ENCODE measurements around the gene ACSF2. TPM values are rescaled to one million over a fixed set of nuclear protein-coding genes. Genes with fewer than 3 reads are reported as not detected.

The ACSF2 gene
- total RNA-seq, 1 experiment from 2014 or later, result 12.2 TPM

DNA sequence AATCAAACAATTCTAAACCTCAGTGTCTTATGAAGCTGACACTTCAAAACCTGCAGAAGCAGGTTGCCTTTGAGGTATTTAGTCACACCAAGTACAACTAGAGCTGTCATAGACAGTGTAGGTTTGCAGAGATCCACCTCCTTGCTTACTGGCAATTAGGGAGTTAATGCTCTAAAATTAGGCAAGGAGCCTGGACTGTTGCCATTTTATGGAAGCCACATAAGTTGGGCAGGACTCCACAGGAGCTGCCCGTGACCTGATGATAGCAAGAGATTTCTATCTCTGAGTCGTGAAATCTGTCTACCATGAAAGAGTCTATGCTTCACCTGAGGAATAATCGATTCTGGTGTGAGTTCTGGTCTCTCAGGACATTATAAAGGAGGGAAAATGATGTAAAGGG, 44.1 kb upstream of the ACSF2 start:
- Histone ChIP-seq H2BK20ac (ENCODE audit: low read depth, low read length, poor library complexity, severe bottlenecking) (no peak overlapping the region), H3K79me2 (ENCODE audit: insufficient read depth, low read length) (no peaks in the 10 kb centered on the region), H4K91ac (ENCODE audit: insufficient read length, low read depth, low read length) (no peak overlapping the region), H3K18ac (ENCODE audit: insufficient read length, low read depth, low read length) (no peak overlapping the region), H3K23me2 (ENCODE audit: insufficient read length, low read depth, low read length, poor library complexity, severe bottlenecking) (no peaks in the 10 kb centered on the region), H2AFZ (ENCODE audit: low read length) (no peak overlapping the region), H3K27me3 (ENCODE audit: insufficient read depth, low read length) (no peaks in the 10 kb centered on the region), H4K8ac (replicated peaks; ENCODE audit: insufficient read length, low read depth, low read length) (no peak overlapping the region), H3K4ac (ENCODE audit: low read depth, low read length) (no peak overlapping the region), H3K4me2 (ENCODE audit: insufficient read depth, insufficient read length, low read length) (no peak overlapping the region), H3K79me1 (ENCODE audit: insufficient read depth, low read depth, low read length, poor library complexity, severe bottlenecking) (no peaks in the 10 kb centered on the region), H3K23ac (ENCODE audit: insufficient read length, low read depth, low read length) (no peak overlapping the region), H2BK120ac (ENCODE audit: low read depth, low read length, poor library complexity, severe bottlenecking) (no peak overlapping the region), H2BK15ac (ENCODE audit: low read depth, low read length) (no peak overlapping the region), H2BK5ac (ENCODE audit: insufficient read length, low read length) (no peak overlapping the region), H4K20me1 (ENCODE audit: control insufficient read depth, insufficient read depth, insufficient read length) (no peaks in the 10 kb centered on the region), H4K5ac (ENCODE audit: insufficient read length, low read depth, low read length) (no peak overlapping the region), H3K9ac (ENCODE audit: extremely low read depth, insufficient read length, low read length) (no peak overlapping the region), H3K14ac (ENCODE audit: insufficient read depth, low read length) (no peak overlapping the region), H3K4me1 (ENCODE audit: insufficient read depth, low read length) (no peaks in the 10 kb centered on the region), H3K56ac (ENCODE audit: insufficient read length, low read depth, low read length) (no peak overlapping the region), H2BK12ac (ENCODE audit: insufficient read length, low read depth, low read length) (no peak overlapping the region), H3K27ac (ENCODE audit: insufficient read length, low read depth, low read length) (no peak overlapping the region), H3K9me3 (ENCODE audit: control insufficient read depth, low read depth, low read length) (no peaks in the 10 kb centered on the region), H2AK5ac (ENCODE audit: insufficient read length, low read length) (no peak overlapping the region), H3T11ph (ENCODE audit: low read length) (no peak overlapping the region)
- no CpG with 5 or more reads among the region's 3 CpGs for WGBS (ENCODE audit: extremely low coverage, insufficient read length, low lambda C conversion rate)
- no peak for DNase-seq
- no peaks in the 10 kb centered on the region for H3K4me1 Mint-ChIP-seq
- H3K27ac Mint-ChIP-seq, result no peak overlapping the region
- no peaks in the 10 kb centered on the region for H3K9me3 Mint-ChIP-seq
- H3K27me3 Mint-ChIP-seq (ENCODE audit: low read depth), result no peaks in the 10 kb centered on the region
- peaks cover 23 to 83% (median 76%) of the 10 kb centered on the region in 3 experiments; a peak in 6 of 7 replicates for H3K36me3 Mint-ChIP-seq (ENCODE audit: insufficient read depth in 1 of 3, low read depth in 3 of 3)
- H3K4me3 Mint-ChIP-seq, result no peak overlapping the region; a peak in 1 of 5 replicates
- TF ChIP-seq, protein P1, sequence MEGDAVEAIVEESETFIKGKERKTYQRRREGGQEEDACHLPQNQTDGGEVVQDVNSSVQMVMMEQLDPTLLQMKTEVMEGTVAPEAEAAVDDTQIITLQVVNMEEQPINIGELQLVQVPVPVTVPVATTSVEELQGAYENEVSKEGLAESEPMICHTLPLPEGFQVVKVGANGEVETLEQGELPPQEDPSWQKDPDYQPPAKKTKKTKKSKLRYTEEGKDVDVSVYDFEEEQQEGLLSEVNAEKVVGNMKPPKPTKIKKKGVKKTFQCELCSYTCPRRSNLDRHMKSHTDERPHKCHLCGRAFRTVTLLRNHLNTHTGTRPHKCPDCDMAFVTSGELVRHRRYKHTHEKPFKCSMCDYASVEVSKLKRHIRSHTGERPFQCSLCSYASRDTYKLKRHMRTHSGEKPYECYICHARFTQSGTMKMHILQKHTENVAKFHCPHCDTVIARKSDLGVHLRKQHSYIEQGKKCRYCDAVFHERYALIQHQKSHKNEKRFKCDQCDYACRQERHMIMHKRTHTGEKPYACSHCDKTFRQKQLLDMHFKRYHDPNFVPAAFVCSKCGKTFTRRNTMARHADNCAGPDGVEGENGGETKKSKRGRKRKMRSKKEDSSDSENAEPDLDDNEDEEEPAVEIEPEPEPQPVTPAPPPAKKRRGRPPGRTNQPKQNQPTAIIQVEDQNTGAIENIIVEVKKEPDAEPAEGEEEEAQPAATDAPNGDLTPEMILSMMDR (conservative IDR thresholded peaks at IDR 0.05), result no peak
